RPMI7951 (cell line): Measurements from ENCODE around the gene ZNF142. TPM values are rescaled to one million over a fixed set of nuclear protein-coding genes. Genes with fewer than 3 reads are reported as not detected.

Experiments
- total RNA-seq: library from RNA; depleted of rRNA; stranded (reverse); fragments of >200 nt; shearing (Covaris generic); gene quantifications from 2 replicates; pipeline ENCODE4 v1.2.3, GENCODE V29; 2014; rRNA removed

Gene ZNF142
- total RNA-seq, 1 experiment from 2014 or later: 13.6 TPM

Other genes with a start within 250 kb of the ZNF142 start
- not detected in 2 replicates for gene VIL1, start 240.5 kb downstream of the ZNF142 start, total RNA-seq
- gene USP37, start 91.3 kb downstream of the ZNF142 start, total RNA-seq: 12.0 and 12.3 TPM in 2 replicates
- 90.0 and 100 TPM in 2 replicates for gene CNOT9, start 90.8 kb downstream of the ZNF142 start, total RNA-seq
- gene PLCD4, start 51.7 kb downstream of the ZNF142 start, total RNA-seq: 8.5 and 10.2 TPM in 2 replicates
- 47.0 and 49.8 TPM in 2 replicates for gene BCS1L, start 60 bp upstream of the ZNF142 start, total RNA-seq
- 37.5 and 45.5 TPM in 2 replicates for gene RNF25, start 12.4 kb upstream of the ZNF142 start, total RNA-seq
- 15.6 and 20.7 TPM in 2 replicates for gene STK36, start 12.5 kb upstream of the ZNF142 start, total RNA-seq
- gene TTLL4, start 51.2 kb upstream of the ZNF142 start, total RNA-seq: 17.5 and 28.7 TPM in 2 replicates
- 19.9 and 20.5 TPM in 2 replicates for gene CYP27A1, start 122.5 kb upstream of the ZNF142 start, total RNA-seq
- not detected in 2 replicates for gene PRKAG3, start 172.2 kb upstream of the ZNF142 start, total RNA-seq
- gene WNT6, start 200.2 kb upstream of the ZNF142 start, total RNA-seq: 3.4 and 4.2 TPM in 2 replicates
- gene WNT10A, start 221.2 kb upstream of the ZNF142 start, total RNA-seq: 0.72 and 1.4 TPM in 2 replicates